GM12873 (cell line): ENCODE results near the gene SFMBT2.

Source experiments
- TF ChIP-seq, protein P1 (sequence below): IDR thresholded peaks from 2 replicates; pipeline ENCODE4 v1.5.1; 2012; ENCODE audit warnings: low read depth, mild to moderate bottlenecking, moderate library complexity, low read length, control low read depth; ENCODE audit not compliant: insufficient read depth; ENCODE audit errors: missing control alignments

Gene SFMBT2

DNA sequence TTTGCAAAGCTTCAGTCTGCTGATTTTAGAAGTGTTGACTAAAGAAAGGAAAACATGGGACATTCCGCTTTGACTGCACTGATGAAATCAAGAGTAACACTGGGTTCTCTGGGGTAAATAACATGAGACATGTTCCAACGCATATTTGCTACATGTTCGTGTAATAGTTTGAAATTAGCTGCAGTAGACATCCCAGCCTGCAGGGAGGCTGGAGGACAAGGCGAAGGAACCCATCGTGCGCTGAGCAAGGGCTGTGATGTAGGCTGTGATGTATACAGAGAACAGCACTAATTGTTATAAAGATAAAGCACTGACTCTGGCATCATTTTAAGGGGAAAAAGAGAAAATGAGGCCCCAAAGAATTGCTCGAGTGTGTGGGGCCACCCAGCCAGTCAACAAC lies 40.3 kb downstream of the SFMBT2 start:
- TF ChIP-seq, protein P1, sequence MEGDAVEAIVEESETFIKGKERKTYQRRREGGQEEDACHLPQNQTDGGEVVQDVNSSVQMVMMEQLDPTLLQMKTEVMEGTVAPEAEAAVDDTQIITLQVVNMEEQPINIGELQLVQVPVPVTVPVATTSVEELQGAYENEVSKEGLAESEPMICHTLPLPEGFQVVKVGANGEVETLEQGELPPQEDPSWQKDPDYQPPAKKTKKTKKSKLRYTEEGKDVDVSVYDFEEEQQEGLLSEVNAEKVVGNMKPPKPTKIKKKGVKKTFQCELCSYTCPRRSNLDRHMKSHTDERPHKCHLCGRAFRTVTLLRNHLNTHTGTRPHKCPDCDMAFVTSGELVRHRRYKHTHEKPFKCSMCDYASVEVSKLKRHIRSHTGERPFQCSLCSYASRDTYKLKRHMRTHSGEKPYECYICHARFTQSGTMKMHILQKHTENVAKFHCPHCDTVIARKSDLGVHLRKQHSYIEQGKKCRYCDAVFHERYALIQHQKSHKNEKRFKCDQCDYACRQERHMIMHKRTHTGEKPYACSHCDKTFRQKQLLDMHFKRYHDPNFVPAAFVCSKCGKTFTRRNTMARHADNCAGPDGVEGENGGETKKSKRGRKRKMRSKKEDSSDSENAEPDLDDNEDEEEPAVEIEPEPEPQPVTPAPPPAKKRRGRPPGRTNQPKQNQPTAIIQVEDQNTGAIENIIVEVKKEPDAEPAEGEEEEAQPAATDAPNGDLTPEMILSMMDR: no peak

DNA sequence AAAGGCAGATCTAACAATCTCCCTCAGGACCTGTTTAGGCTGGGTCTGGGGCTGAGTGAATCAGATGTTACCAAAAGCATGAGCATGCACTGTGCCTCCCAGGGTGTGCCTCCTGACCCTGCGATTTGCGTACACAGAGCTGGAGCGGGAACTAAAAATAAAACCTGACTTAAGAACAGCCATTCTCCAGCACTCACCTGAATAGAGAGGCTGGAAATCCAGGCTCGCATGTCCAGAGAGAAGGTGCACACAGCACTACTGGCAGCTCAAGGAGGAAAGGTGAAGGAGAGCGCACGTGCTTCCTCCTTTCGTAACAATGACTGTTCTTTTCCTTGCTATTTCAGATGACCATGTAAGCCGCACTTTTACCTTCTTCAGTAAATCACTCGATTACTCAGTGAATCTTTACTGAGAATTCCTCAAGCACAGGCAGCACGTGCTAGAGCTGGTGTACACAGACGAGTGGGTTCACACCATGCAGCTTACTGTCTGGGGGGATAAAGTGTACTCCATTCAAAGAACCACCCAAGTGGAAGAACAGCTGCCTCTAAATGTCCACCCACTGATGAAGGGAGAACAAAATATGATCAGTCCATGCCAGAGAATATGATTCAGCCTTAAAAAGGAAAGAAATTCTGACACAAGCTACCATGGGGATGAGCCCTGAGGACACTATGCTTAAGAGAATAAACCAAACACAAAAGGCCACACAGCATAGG lies 45.6 kb downstream of the SFMBT2 start:
- TF ChIP-seq, protein P1: no peak

DNA sequence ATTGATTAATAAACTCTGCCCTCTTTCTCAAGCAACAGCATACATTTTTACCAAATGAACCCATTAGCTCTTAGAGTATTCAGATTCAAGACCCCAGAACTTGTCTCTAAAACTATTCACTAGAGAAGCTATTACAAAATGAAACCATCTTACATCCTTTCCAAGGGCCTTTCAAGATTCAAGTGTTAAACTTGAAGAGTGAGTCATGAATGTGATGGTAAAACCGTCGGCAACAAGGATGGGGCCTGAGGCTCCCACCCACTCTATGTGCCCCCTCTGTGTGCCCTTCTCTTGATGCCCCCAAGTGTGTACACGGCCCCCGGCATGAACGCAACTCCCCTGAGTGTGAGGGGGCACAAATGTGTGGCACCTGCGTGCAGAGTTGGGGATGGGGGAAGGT lies 46.4 kb downstream of the SFMBT2 start:
- TF ChIP-seq, protein P1: no peak

DNA sequence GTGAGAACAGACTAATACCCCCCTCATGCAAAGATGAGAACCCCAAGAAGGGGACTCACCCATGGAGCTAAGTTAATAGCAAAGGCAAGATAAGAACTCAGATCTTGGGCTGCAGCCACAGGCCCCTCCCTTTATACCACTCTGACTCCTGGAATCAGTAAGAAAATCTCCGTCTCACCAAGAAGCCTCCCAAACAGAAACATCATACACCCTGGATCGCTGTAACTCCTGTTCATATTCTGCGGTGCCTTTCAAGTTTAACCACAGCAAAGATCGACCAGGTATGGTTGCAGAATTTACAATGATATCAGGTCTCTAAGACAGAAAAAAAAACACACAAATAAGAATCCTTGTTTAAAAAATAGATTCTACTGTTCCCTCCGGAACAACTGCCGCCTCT lies 47.1 kb downstream of the SFMBT2 start:
- TF ChIP-seq, protein P1: no peak

DNA sequence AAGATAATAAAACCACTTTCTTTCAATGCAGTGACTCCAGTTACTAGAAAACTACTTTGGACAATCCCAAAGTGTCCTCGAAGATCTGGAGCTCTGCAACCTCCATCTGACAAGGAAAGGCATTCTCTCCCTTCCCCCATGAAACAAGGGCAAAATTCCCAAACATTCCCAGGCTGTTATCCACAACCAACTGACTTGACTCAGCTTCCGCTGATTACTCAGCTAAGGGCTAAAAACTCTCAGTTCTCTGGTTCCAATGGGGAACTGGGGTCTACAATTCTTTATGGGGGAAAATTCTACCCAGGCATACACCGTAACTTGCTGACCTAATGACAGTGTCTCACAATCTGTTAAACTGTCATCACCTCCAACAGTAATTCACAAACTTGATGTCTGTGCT lies 48.4 kb downstream of the SFMBT2 start:
- TF ChIP-seq, protein P1: no peak

DNA sequence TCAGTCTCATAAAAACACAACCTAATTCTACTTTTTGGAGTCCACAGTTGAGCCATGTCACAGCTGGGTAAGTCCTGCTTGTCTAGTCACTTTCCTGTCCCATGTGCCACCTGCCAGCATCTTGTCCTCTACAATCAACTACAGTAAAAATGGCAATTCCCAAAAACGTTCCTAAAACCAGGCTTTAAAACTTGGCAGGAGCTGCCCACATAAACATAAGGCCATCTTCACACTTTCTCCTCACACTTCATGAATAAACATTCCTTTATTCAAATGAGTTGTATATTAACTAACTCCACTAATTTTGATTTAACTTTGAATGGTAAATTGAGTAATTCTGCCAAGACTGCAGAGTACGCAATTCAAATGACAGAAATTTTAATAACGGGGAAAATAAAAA lies 49.5 kb downstream of the SFMBT2 start:
- TF ChIP-seq, protein P1: no peak

DNA sequence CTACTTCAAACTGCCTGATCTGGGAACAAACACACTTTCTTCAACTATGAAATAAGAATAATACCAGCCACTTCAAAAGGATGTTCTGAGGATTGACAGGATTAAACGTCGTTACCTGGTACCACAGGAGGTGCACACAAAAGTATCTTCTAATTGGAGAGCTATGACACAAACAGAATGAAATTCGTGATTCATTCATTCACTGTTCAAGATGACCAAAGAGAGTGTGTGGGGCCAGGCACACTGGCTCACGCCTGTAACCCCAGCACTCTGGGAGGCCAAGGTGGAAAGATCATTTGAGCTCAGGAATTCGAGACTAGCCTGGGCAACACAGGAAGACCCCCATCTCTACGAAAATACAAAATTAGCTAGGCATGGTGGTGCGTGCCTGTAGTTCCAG lies 50.9 kb downstream of the SFMBT2 start:
- TF ChIP-seq, protein P1: no peak

DNA sequence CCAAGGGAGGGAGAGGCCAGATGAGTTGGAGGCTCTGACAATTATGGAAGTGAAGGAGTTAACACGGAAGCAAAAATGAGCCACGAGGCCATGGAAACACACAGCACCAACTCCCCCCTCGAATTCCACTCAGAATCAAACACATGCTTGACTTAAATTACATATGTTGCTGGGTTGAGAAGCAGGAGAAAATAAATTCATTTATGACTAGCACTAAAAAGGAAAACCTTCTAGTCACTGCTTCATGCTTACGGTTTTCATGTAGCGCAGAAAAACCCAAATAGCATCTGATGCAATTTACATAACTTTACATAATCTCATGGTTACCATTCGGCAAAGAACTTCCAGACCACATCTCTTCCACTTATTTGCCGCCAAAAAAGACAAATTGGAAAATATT lies 51.5 kb downstream of the SFMBT2 start:
- TF ChIP-seq, protein P1: no peak
